ENCODE results near the gene IRF1. TPM values are rescaled to one million over a fixed set of nuclear protein-coding genes. Genes with fewer than 3 reads are reported as not detected.

The IRF1 gene
- total and polyA plus RNA-seq, 5 experiments from 2014 or later, result 108 to 218 (median 127) TPM

DNA sequence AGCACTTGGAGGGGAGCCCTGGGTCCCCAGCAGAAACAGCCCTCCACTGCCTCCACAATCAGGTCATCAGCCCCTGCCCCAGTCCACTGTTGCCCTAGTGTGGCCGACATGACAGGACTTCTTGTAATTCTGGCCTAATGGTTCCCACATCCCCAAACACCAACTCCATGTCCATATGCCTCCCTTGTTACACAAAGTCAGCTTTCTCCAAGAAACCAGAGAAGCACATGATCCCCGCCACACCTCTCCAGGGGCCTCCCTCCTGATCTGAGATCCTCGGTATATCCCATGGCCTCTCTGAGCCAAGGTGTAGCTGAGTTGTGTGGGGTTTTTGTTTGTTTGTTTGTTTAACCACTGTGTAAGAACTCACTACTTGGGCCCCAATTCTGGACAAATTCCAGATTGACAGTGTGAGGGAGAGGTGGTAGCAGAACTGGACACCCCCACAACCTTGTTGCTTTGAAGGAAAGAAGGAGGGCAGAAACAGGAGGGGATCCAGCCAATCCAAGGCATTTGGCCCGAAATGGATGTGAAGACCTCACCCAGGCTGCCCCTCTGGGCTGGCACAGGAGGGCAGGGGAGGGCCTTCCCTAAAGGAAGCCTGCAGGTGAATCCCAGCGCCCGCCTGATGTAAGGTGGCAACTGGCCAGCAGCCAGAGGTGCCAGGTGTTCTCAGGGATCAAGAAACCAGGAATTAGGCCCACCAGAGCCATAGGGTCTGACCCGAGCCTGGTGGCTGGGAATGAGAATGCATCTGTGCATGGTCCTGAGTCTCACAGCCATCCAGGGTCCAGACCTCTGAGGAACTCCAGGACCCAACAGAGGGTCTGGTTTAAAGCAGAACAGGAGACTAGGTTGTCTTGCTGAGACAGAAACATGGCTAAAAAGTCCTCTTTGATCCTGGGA is 13.4 kb downstream of the IRF1 start:
- H3K27me3 Mint-ChIP-seq, result no peaks in the 10 kb centered on the region

DNA sequence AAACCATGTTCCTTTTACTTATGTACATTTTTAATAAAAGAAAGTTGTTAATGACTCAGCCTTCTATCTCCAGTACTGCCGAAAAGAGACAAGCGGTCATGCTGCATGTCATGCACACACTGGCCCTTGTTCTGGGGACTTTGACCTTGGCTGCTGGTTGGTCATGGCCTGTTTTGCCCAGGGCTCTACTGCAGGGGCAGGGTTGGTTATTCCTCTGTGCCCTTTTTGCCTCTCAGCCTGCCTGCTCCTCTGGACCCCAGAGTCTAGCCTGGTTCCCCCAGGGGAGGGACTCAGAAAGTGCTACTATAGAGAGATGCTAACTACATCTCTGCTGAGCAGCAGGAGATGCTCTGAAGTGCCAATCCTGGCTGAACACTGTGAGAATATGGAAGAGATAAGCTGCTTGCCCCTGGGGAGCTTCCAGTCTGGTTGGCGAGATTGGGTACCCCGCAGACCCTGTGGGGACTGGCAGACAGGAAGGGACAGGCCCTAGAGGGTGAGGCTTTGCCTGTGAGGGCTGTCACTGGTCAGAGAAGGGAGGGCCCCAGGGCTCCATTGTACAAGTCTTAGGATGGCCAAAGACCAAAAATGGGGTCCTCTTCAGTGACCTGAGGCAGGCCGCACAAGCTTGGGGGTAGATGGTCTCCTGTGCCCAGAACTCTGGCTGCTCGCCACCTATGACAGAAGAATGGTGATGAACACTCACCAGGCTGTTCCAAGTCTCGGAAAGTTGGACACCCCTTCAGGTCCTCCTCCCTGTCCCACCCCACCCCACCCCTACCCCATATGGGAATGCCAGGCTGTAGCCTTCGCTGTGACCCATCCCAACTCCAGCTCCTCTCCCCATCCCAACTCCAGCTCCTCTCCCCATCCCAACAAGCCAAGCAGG is 14.3 kb downstream of the IRF1 start:
- H3K36me3 Mint-ChIP-seq, result peaks cover 0 to 4% (median 0%) of the 10 kb centered on the region in 3 donors
- POLR2A ChIA-PET, result interaction anchor here (0.6 to 23.2 kb wide), 9 partner anchors 9 to 68 kb away, joined by 3 to 648 read pairs (median 43); partner anchors contain the start of gene IRF1
- peak overlapping the region in 6 of 10 donors; percentile 1 to 69 (median 20) for H3K4me3 Mint-ChIP-seq
- peak in 1 of 2 donors; percentile 1 for ATAC-seq
- no peaks in the 10 kb centered on the region for H3K9me3 Mint-ChIP-seq
- H3K27me3 Mint-ChIP-seq, result no peaks in the 10 kb centered on the region
- peaks cover 39 to 96% (median 92%) of the 10 kb centered on the region in 4 donors for H3K4me1 Mint-ChIP-seq
- peak overlapping the region; percentile 86 to 98 (median 94) for H3K27ac Mint-ChIP-seq
- DNase-seq, result peak in 1 of 10 donors; percentile 61

More for the DNA sequence above, 13.4 kb downstream of the IRF1 start:
- POLR2A ChIA-PET, result interaction anchor here (0.6 to 23.2 kb wide), 13 partner anchors 5 to 90 kb away, joined by 3 to 648 read pairs (median 40); partner anchors contain the start of gene IRF1
- Mint-ChIP-seq H3K36me3 (peaks cover 0 to 11% (median 0%) of the 10 kb centered on the region in 3 donors), H3K27ac (peak overlapping the region; percentile 84 to 98 (median 94)), H3K9me3 (no peaks in the 10 kb centered on the region), H3K4me3 (peak overlapping the region in 7 of 10 donors; percentile 15 to 70 (median 43)), H3K4me1 (peaks cover 39 to 94% (median 89%) of the 10 kb centered on the region in 4 donors)
- ATAC-seq (peak in 1 of 2 donors; percentile 5), DNase-seq (peak in 1 of 10 donors; percentile 56)

DNA sequence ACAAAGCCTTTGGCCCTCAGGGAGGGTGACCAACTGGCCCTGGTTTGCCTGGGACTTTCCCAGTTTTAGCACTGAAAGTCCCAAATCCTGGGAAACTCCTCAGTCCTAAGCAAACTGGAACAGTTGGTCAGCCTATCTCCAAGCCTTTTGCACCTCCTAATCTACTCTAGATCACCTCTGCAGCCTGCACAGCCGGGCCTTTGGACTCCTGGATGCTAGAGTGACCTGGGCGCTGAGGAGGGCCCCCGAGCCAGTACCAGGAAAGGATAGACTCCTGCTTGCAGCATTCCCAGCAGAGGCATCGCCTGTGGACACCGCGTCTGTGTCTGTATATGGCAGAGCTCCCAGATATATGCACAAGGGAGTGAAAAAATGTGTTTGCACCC is 15.1 kb downstream of the IRF1 start:
- POLR2A ChIA-PET, result interaction anchor here (1.3 to 23.2 kb wide), 8 partner anchors 10 to 64 kb away, joined by 5 to 648 read pairs (median 48); partner anchors contain the start of gene IRF1
- H3K4me3 Mint-ChIP-seq, result peak overlapping the region in 2 of 10 donors; percentile 12 to 29
- H3K27ac Mint-ChIP-seq, result peak overlapping the region; percentile 86 to 98 (median 94)
- ATAC-seq, result no peak
- H3K27me3 Mint-ChIP-seq, result no peaks in the 10 kb centered on the region
- H3K9me3 Mint-ChIP-seq, result no peaks in the 10 kb centered on the region
- DNase-seq, result peak in 1 of 10 donors; percentile 63
- no peaks in the 10 kb centered on the region for H3K36me3 Mint-ChIP-seq
- peaks cover 41 to 96% (median 93%) of the 10 kb centered on the region in 4 donors for H3K4me1 Mint-ChIP-seq

DNA sequence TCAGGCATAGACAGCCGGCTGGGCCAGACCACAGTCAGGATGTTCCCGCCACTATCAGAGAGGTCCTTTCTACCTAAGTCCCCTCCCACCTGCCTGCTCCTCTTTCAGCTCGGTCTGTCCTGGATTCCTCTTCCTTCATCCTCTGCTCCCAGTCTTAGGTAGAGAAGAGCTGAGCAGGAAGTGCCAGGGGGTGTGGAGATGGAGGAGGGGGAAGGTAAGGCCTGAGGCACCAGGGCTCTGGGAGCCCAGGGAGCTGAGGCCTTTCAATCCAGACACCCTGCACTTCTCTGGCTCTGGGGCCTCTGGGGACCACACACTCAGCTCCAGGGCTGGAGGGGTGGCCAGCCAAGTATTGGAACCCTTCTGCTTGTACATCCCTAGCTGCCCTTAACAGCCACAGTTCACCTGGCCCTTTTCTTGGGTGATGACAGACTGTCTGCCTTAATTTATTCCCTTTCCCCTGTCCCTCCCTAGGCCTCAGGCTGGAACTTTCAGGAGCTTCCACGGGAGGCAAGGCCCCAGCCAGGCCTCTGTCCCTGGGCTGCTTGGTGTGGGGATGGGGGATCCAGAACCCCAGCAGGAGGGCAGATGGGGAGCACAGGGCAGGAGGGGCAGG is 15.6 kb downstream of the IRF1 start:
- H3K36me3 Mint-ChIP-seq, result no peaks in the 10 kb centered on the region
- peak overlapping the region in 6 of 10 donors; percentile 6 to 48 (median 22) for H3K4me3 Mint-ChIP-seq
- peaks cover 42 to 96% (median 93%) of the 10 kb centered on the region in 4 donors for H3K4me1 Mint-ChIP-seq
- peak overlapping the region; percentile 93 to 98 (median 94) for H3K27ac Mint-ChIP-seq
- POLR2A ChIA-PET, result interaction anchor here (0.5 to 23.2 kb wide), 9 partner anchors 10 to 94 kb away, joined by 3 to 648 read pairs (median 43); partner anchors contain the start of gene IRF1
- H3K9me3 Mint-ChIP-seq, result no peaks in the 10 kb centered on the region
- DNase-seq (peak in 1 of 10 donors; percentile 56), ATAC-seq (no peak)
- no peaks in the 10 kb centered on the region for H3K27me3 Mint-ChIP-seq

DNA sequence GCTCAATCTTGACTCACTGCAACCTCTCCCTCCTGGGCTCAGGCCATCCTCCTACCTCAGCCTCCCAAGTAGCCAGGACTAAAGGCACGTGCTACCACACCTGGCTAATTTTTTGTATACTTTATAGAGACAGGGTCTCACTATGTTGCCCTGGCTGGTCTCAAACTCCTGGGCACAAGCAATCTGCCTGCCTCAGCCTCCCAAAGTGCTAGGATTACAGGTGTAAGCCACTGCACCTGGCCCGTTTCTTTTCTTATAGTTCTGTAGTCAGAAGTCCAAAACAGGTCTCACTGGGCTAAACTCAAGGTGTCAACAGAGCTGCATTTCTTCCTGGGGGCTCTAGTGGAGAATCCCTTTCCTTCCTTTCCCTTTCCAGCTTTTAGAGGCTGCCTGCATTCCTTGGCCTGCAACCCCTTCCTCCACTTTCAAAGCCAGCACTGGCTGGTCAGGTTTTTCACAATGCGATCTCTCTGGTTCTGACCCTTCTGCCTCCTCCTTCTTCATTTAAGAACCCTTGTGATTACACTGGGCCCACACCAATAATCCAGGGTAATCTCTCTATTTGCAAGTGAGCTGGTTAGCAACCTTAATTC is 16.3 kb downstream of the IRF1 start:
- H3K27me3 Mint-ChIP-seq, result no peaks in the 10 kb centered on the region
- POLR2A ChIA-PET, result interaction anchor here (0.5 to 23.2 kb wide), 11 partner anchors 9 to 93 kb away, joined by 3 to 648 read pairs (median 38); partner anchors contain the start of gene IRF1
- no peak for ATAC-seq
- no peak for DNase-seq
- peak overlapping the region; percentile 93 to 98 (median 94) for H3K27ac Mint-ChIP-seq
- peak overlapping the region in 4 of 10 donors; percentile 6 to 34 (median 14) for H3K4me3 Mint-ChIP-seq
- H3K36me3 Mint-ChIP-seq, result no peaks in the 10 kb centered on the region
- no peaks in the 10 kb centered on the region for H3K9me3 Mint-ChIP-seq
- H3K4me1 Mint-ChIP-seq, result peaks cover 44 to 96% (median 93%) of the 10 kb centered on the region in 4 donors

DNA sequence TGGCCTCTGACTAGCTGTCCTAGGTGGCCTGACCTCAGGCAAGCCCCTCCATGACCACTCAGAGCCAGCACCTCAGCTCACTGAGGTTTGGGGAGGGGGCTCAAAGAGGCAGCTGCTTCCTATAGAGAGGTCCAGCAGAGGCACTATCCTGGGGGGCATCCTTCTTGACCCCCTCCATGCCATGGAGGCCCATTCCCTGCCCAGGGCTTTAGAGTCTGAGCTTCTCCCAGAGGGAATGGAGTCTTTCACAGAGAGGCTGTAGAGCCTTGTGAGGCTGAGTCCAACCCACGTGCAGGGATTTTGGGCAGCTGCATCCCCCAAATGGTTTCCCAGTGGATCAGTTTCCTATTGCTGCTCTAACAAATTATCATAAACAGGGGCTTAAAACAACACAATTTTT is 16.9 kb downstream of the IRF1 start:
- no peaks in the 10 kb centered on the region for H3K9me3 Mint-ChIP-seq
- DNase-seq (peak in 1 of 10 donors; percentile 19), ATAC-seq (no peak)
- peak overlapping the region; percentile 93 to 98 (median 94) for H3K27ac Mint-ChIP-seq
- peaks cover 45 to 96% (median 93%) of the 10 kb centered on the region in 4 donors for H3K4me1 Mint-ChIP-seq
- H3K4me3 Mint-ChIP-seq, result peak overlapping the region in 2 of 10 donors; percentile 12 to 45
- H3K27me3 Mint-ChIP-seq, result no peaks in the 10 kb centered on the region
- H3K36me3 Mint-ChIP-seq, result no peaks in the 10 kb centered on the region
- POLR2A ChIA-PET, result interaction anchor here (1.1 to 23.2 kb wide), 10 partner anchors 9 to 62 kb away, joined by 3 to 648 read pairs (median 40); partner anchors contain the start of gene IRF1

DNA sequence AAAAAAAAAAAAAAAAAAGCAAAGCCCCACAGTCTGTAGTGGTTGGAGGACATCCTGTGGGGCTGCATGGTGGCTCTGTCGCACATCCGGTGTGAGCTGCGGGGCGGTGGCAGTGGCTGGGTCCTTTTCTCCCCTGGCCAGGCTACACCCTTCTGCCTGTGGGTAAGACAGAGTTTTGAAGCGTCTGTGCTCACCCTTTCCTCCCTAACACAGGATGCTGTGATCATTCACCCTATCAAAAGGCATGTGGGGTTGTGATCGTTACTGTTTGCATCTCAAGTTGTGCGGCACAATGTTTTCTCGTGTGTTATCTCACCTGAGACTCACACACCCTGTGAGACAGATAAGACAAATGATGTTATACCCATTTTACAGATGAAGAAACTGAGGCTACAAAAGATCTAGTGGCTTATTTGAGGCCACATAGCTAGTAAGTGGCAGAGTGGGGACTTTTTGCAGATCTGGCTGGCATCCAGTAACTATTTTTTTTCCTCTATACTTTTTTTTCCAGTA is 17.5 kb downstream of the IRF1 start:
- no peaks in the 10 kb centered on the region for H3K27me3 Mint-ChIP-seq
- H3K9me3 Mint-ChIP-seq, result no peaks in the 10 kb centered on the region
- ATAC-seq (peak; percentile 68 to 92), DNase-seq (peak; percentile 58 to 95 (median 86))
- H3K4me1 Mint-ChIP-seq, result peaks cover 42 to 96% (median 92%) of the 10 kb centered on the region in 4 donors
- H3K36me3 Mint-ChIP-seq, result no peaks in the 10 kb centered on the region
- peak overlapping the region; percentile 17 to 88 (median 46) for H3K4me3 Mint-ChIP-seq
- peak overlapping the region; percentile 93 to 98 (median 94) for H3K27ac Mint-ChIP-seq
- POLR2A ChIA-PET, result interaction anchor here (1.0 to 23.2 kb wide), 13 partner anchors 8 to 62 kb away, joined by 3 to 648 read pairs (median 10); partner anchors contain the start of gene IRF1

DNA sequence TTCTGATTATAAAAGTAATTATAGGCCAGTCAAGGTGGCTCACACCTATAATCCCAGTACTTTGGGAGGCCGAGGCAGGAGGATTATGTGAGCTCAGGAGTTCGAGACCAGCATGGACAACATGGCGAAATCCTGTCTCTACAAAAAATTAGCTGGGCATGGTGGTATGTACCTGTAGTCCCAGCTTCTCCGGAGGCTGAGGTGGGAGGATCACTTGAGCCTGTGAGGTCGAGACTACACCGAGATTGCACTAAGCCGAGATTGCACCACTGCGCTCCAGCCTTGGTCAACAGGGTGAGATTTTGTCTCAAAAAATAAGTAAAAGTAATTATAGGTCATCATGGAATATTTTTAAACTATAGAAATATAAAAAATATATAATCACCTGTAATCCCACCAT is 18.1 kb downstream of the IRF1 start:
- Mint-ChIP-seq H3K4me3 (peak overlapping the region in 1 of 10 donors; percentile 7), H3K9me3 (no peaks in the 10 kb centered on the region), H3K4me1 (peaks cover 40 to 96% (median 92%) of the 10 kb centered on the region in 4 donors), H3K27ac (peak overlapping the region; percentile 70 to 97 (median 92)), H3K27me3 (no peaks in the 10 kb centered on the region), H3K36me3 (no peaks in the 10 kb centered on the region)
- DNase-seq (no peak), ATAC-seq (no peak)
- POLR2A ChIA-PET, result interaction anchor here (1.0 to 23.2 kb wide), 11 partner anchors 7 to 61 kb away, joined by 3 to 648 read pairs (median 38); partner anchors contain the start of gene IRF1

DNA sequence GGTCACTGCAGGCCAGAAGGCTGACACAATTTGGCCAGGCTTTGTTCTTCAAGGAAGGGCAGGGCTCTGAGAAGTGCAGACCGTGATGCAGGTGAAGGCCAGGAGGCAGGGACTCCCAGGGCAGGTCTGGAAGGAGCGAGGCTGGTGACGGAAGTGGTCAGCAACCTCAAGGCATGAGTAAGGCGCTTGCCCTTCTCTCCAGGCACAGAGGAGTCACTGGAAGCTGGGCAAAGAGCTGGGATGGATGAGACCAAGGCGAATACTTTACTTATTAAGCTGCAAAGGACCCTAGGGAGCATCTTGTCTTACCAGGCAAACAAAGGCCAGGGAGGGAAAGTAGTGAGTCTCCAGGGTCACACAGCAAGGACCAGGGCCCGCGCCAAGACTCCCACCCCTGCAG is 18.6 kb downstream of the IRF1 start:
- H3K36me3 Mint-ChIP-seq, result no peaks in the 10 kb centered on the region
- H3K4me1 Mint-ChIP-seq, result peaks cover 41 to 96% (median 92%) of the 10 kb centered on the region in 4 donors

DNA sequence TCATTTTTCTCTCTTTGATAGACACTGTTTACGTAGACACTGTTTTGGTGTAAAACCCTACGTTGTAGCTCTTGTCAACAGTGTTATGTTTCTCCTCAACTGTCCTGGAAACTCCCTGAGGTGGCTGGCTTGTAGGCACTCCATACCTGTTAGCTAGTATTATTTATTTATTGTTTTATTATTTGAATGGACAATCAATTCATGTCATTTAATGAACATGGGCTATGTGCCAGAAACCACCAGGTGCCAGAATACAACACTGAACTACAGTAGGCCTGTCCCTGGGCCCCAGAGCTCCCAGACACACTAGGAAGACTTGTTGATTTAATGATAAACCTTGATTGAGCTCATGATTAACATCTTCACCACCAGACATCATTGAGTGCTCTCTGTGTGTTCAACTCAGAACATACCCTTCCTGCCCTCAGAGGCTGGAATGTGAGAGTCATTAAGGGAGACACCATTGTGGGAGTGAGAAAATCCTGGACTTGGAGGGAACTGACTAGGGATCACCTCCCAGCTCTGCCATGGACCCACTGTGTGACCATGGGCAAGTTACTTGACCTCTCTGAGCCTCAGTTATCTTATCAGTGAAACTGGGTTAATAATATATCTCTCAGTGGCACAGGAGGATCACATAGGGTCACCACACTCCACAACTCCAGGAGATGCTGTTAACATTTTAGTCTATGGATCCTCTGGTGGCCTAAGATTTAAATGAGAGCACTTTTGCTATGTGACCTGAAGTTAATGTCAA is 19.2 kb downstream of the IRF1 start:
- H3K27ac Mint-ChIP-seq, result peak overlapping the region; percentile 89 to 97 (median 94)
- DNase-seq (peak in 1 of 10 donors; percentile 14), ATAC-seq (no peak)
- H3K27me3 Mint-ChIP-seq, result no peaks in the 10 kb centered on the region
- no peaks in the 10 kb centered on the region for H3K36me3 Mint-ChIP-seq
- no peaks in the 10 kb centered on the region for H3K9me3 Mint-ChIP-seq
- peak overlapping the region in 8 of 10 donors; percentile 20 to 68 (median 54) for H3K4me3 Mint-ChIP-seq
- POLR2A ChIA-PET, result interaction anchor here (0.6 to 23.2 kb wide), 13 partner anchors 6 to 304 kb away, joined by 3 to 648 read pairs (median 7); partner anchors contain the start of gene IRF1
- peaks cover 42 to 97% (median 92%) of the 10 kb centered on the region in 4 donors for H3K4me1 Mint-ChIP-seq

More for the DNA sequence above, 18.6 kb downstream of the IRF1 start:
- peak overlapping the region in 8 of 10 donors; percentile 20 to 68 (median 45) for H3K4me3 Mint-ChIP-seq
- DNase-seq (no peak), ATAC-seq (no peak)
- POLR2A ChIA-PET, result interaction anchor here (1.1 to 23.2 kb wide), 12 partner anchors 7 to 61 kb away, joined by 3 to 648 read pairs (median 22); partner anchors contain the start of gene IRF1
- H3K27me3 Mint-ChIP-seq, result no peaks in the 10 kb centered on the region
- no peaks in the 10 kb centered on the region for H3K9me3 Mint-ChIP-seq
- H3K27ac Mint-ChIP-seq, result peak overlapping the region; percentile 89 to 97 (median 94)

All from naive thymus-derived CD8-positive, alpha-beta T cell (primary cell).